Heart right ventricle (tissue), 16 donors: ENCODE data around the gene PLIN4. TPM values are rescaled to one million over a fixed set of nuclear protein-coding genes. Genes with fewer than 3 reads are reported as not detected.

Experiments used
- ATAC-seq, 8 donors: fragments of 200-7000 bp; cut with Tn5 transposase; one replicate each; pipeline ENCODE4 v1.9.1; 2020; ENCODE audit warnings: mild to moderate bottlenecking in 8 of 8, moderate library complexity in 8 of 8, moderate number of reproducible peaks in 1 of 8
- DNase-seq, 2 donors: peaks; one replicate each; pipeline ENCODE4 v3.0.0-alpha.2; 2020
- H3K27ac ChIP-seq, 10 donors: fragments of 200-600 bp; sonication (generic) in 2 of 10; one replicate each; pipeline versions ENCODE4 v1.5.0 to v1.8.0; 2020 to 2022; ENCODE audit warnings: mild to moderate bottlenecking in 3 of 10
- H3K27me3 ChIP-seq, 7 donors: fragments of 200-600 bp; one replicate each; pipeline ENCODE4 v1.8.0; 2021 to 2022; ENCODE audit warnings: mild to moderate bottlenecking in 2 of 7
- H3K36me3 ChIP-seq, 9 donors: fragments of 200-600 bp; sonication (generic) in 1 of 9; one replicate each; pipeline versions ENCODE4 v1.5.0 to v1.8.0; 2020 to 2022; ENCODE audit warnings: mild to moderate bottlenecking in 2 of 9
- H3K4me1 ChIP-seq, 9 donors: fragments of 200-600 bp; sonication (generic) in 1 of 9; one replicate each; pipeline versions ENCODE4 v1.5.0 to v1.8.0; 2020 to 2022; ENCODE audit warnings: mild to moderate bottlenecking in 4 of 9
- H3K4me3 ChIP-seq, 10 donors: fragments of 200-600 bp; sonication (generic) in 2 of 10; one replicate each; pipeline versions ENCODE4 v1.5.0 to v1.8.0; 2020 to 2022; ENCODE audit warnings: mild to moderate bottlenecking in 7 of 10, moderate library complexity in 2 of 10
- H3K9me3 ChIP-seq, 11 donors: fragments of 200-600 bp in 10 of 11; sonication (generic) in 2 of 11; one replicate each; pipeline versions ENCODE4 v1.5.0 to v1.8.0; 2013 to 2022; ENCODE audit warnings: mild to moderate bottlenecking in 2 of 11, control low read depth in 1 of 11, moderate library complexity in 1 of 11
- CTCF ChIP-seq, 9 donors: fragments of 200-600 bp; sonication (generic) in 2 of 9; IDR thresholded peaks; one replicate each; pipeline versions ENCODE4 v1.5.0 to v1.8.0; 2021 to 2022; ENCODE audit warnings: antibody characterized with exemption in 9 of 9, mild to moderate bottlenecking in 5 of 9, moderate library complexity in 1 of 9
- WGBS, 2 donors: extraction: QIAGEN DNeasy Blood & Tissue Kit; methylation state at CpG; one replicate each; pipeline ENCODE4 v1.1.7; 2013; ENCODE audit warnings: inconsistent platforms in 1 of 2; 5-methylcytosine and 5-hydroxymethylcytosine counted together
- intact Hi-C, 10 donors: fragments of 100-400 bp; cut with DNase I; formaldehyde crosslinking; loops; one replicate each; pipeline versions ENCODE4 v1.11.1 to v1.14.2; 2022
- polyA plus RNA-seq, 2 donors: library from polyadenylated mRNA; stranded (reverse); fragments of 200-250 nt; gene quantifications; one replicate each; pipeline ENCODE4 v1.2.3, GENCODE V29; 2013
- total RNA-seq, 10 donors: library from RNA; stranded (reverse); fragmentation: NEBNext Ultra II Directional in 3 of 10; extraction: Animal tissue kit (Norgen Biotek cat#: 25700) in 3 of 10; gene quantifications; one replicate each; pipeline versions ENCODE4 v1.2.1 to v1.2.4, GENCODE V29; 2021 to 2023
- donor health status: Arrhythmogenic right ventricular cardiomyopathy.
- donor health status: ischemic (EF 13 %, LVEDD 7.1; RV severe dilation, severe dysfunction).
- donor health status: healthy with polysubstance abuse.
- donor health status: DM: no; HTN: yes; CAD: no.
- donor health status: DM: no; HTN: no; CAD: no.
- donor health status: ischemic (EF 25% LVEDD 6.9; RV normal size, moderate dysfunction).
- donor health status: ischemic (EF 25% LVEDD 5.7; RV mildly dilated, moderate dysfunction).
- donor health status: healthy.
- donor health status: DM: yes; HTN: yes; CAD: no.
- donor health status: Ischemic cardiomyopathy.
- donor health status: ischemic (EF 35%, LVEDD 5.7; RV mildly dilated, moderate dysfunction).
- donor health status: nonischemic (EF 11% LVEDD 7.7; RV severe dilation, severe dysfunction).
- donor health status: DM: yes; HTN: yes; CAD: no.
- donor health status: PGD.
- donor health status: ischemic (EF 29% LVEDD 5.4; RV normal size, mild dysfunction).
- donor health status: nonischemic (EF 23%, LVEDD 6.1; RV moderate dilation, normal function).

PLIN4 gene
- total and polyA plus RNA-seq, 12 donors, result 42.0 to 416 (median 198) TPM

GRCh38 chr19:4502282-4503131 lies 15.8 kb downstream of the PLIN4 start:
- Histone ChIP-seq H3K4me3 (no peak overlapping the region), H3K9me3 (no peaks in the 10 kb centered on the region), H3K4me1 (peaks cover 0 to 11% (median 6%) of the 10 kb centered on the region in 9 donors), H3K27ac (peak overlapping the region in 2 of 10 donors; percentile 28 to 53), H3K36me3 (peaks cover 0 to 100% (median 65%) of the 10 kb centered on the region in 9 donors), H3K27me3 (no peaks in the 10 kb centered on the region)
- no peak for TF ChIP-seq CTCF (IDR thresholded peaks at IDR 0.05)
- WGBS, 2 donors, result 81 to 87% methylated on average over 37 of the region's 37 CpGs
- intact Hi-C loops, result no loop called here
- no peak for ATAC-seq
- no peak for DNase-seq

GRCh38 chr19:4501691-4502090 lies 16.6 kb downstream of the PLIN4 start:
- Histone ChIP-seq H3K4me3 (no peak overlapping the region), H3K36me3 (peaks cover 0 to 100% (median 62%) of the 10 kb centered on the region in 9 donors), H3K27ac (peak overlapping the region in 4 of 10 donors; percentile 3 to 53 (median 18)), H3K4me1 (peaks cover 0 to 6% (median 0%) of the 10 kb centered on the region in 9 donors), H3K27me3 (no peaks in the 10 kb centered on the region), H3K9me3 (no peaks in the 10 kb centered on the region)
- DNase-seq (no peak), ATAC-seq (peak in 2 of 8 donors; percentile 1 to 2)
- intact Hi-C loops, result no loop called here
- 80 to 87% methylated on average over 25 of the region's 25 CpGs for WGBS, 2 donors
- no peak for TF ChIP-seq CTCF (IDR thresholded peaks at IDR 0.05)

GRCh38 chr19:4500841-4501591 lies 17.3 kb downstream of the PLIN4 start:
- ATAC-seq, result peak in 3 of 8 donors; percentile 3 to 4 (median 4)
- intact Hi-C loops, result no loop called here
- H3K27me3 ChIP-seq, result no peaks in the 10 kb centered on the region
- 94 to 96% methylated on average over 29 of the region's 29 CpGs for WGBS, 2 donors
- H3K9me3 ChIP-seq, result no peaks in the 10 kb centered on the region
- H3K27ac ChIP-seq, result peak overlapping the region in 3 of 10 donors; percentile 3 to 53 (median 28)
- no peaks in the 10 kb centered on the region for H3K4me1 ChIP-seq
- no peak overlapping the region for H3K4me3 ChIP-seq
- no peak for DNase-seq
- no peak for TF ChIP-seq CTCF (IDR thresholded peaks at IDR 0.05)
- peaks cover 0 to 100% (median 55%) of the 10 kb centered on the region in 9 donors for H3K36me3 ChIP-seq

GRCh38 chr19:4499855-4500254 lies 18.4 kb downstream of the PLIN4 start:
- Histone ChIP-seq H3K27me3 (no peaks in the 10 kb centered on the region), H3K27ac (no peak overlapping the region), H3K36me3 (peaks cover 0 to 100% (median 49%) of the 10 kb centered on the region in 9 donors), H3K9me3 (no peaks in the 10 kb centered on the region), H3K4me1 (no peaks in the 10 kb centered on the region), H3K4me3 (no peak overlapping the region)
- WGBS, 2 donors, result 91 to 94% methylated on average over 15 of the region's 15 CpGs
- intact Hi-C loops, result no loop called here
- ATAC-seq (peak in 1 of 8 donors; percentile 6), DNase-seq (no peak)
- no peak for TF ChIP-seq CTCF (IDR thresholded peaks at IDR 0.05)
